K562 (cell line): ENCODE data around the gene ACO2.

Experiments used
- TCF3 ChIP-seq: sonication (generic); formaldehyde crosslinking; IDR thresholded peaks from 2 replicates; pipeline ENCODE4 v1.4.0; 2020; ENCODE audit warnings: mild to moderate bottlenecking, missing genetic modification reagents
- TF ChIP-seq, protein P1 (sequence below), 3 experiments: IDR thresholded peaks in 2 of 3; conservative IDR thresholded peaks in 1 of 3; 2 replicates each; pipeline ENCODE4 v1.5.1; 2011 to 2012; ENCODE audit warnings: low read length in 3 of 3, mild to moderate bottlenecking in 3 of 3, control low read depth in 2 of 3, improper control_type of control experiment in 1 of 3, inconsistent platforms in 1 of 3, low read depth in 1 of 3, mixed read lengths in 1 of 3, moderate library complexity in 1 of 3; ENCODE audit not compliant: insufficient read depth in 2 of 3
- TF ChIP-seq, protein P2 (sequence below): fragments of 450-650 bp; formaldehyde crosslinking; conservative IDR thresholded peaks from 2 replicates; pipeline ENCODE4 v1.4.0; 2022; ENCODE audit warnings: mild to moderate bottlenecking, missing genetic modification characterization

DNA sequence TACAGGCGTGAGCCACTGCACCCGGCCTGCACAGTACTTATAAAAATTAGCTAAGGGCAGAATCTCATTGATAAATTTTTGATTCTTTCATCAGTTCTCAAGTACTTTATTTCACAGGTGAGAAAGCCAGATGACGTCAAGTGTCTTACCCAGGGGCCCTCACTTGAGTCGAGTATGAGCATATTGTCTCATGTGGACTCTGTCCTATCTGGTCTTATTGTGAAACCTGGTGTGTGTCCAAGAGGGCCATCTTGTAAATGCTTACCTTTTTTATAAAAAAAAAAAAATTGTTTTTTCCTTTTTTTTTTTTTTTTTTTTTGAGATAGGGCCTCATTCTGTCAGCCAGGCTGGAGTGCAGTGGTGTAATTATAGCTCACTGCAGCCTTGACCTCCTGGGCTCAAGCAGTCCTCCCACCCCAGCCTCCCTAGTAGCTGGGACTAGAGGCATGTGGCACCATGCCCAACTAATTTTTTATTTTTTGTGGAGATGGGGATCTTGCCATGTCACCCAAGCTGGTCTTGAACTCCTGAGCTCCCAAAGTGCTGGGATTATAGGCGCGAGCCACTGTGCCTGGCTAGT, 6.0 kb downstream of the ACO2 start:
- TF ChIP-seq, protein P1, sequence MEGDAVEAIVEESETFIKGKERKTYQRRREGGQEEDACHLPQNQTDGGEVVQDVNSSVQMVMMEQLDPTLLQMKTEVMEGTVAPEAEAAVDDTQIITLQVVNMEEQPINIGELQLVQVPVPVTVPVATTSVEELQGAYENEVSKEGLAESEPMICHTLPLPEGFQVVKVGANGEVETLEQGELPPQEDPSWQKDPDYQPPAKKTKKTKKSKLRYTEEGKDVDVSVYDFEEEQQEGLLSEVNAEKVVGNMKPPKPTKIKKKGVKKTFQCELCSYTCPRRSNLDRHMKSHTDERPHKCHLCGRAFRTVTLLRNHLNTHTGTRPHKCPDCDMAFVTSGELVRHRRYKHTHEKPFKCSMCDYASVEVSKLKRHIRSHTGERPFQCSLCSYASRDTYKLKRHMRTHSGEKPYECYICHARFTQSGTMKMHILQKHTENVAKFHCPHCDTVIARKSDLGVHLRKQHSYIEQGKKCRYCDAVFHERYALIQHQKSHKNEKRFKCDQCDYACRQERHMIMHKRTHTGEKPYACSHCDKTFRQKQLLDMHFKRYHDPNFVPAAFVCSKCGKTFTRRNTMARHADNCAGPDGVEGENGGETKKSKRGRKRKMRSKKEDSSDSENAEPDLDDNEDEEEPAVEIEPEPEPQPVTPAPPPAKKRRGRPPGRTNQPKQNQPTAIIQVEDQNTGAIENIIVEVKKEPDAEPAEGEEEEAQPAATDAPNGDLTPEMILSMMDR (IDR thresholded peaks at IDR 0.05 in 2 of 3, conservative IDR thresholded peaks at IDR 0.05 in 1 of 3; ENCODE audit: insufficient read depth in 2 of 3, low read depth in 1 of 3, low read length in 3 of 3) = no peak
- TF ChIP-seq, protein P2, sequence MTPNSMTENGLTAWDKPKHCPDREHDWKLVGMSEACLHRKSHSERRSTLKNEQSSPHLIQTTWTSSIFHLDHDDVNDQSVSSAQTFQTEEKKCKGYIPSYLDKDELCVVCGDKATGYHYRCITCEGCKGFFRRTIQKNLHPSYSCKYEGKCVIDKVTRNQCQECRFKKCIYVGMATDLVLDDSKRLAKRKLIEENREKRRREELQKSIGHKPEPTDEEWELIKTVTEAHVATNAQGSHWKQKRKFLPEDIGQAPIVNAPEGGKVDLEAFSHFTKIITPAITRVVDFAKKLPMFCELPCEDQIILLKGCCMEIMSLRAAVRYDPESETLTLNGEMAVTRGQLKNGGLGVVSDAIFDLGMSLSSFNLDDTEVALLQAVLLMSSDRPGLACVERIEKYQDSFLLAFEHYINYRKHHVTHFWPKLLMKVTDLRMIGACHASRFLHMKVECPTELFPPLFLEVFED (CRISPR knock-in tag) = no peak
- no peak for TF ChIP-seq TCF3 (CRISPR knock-in tag)
